GM18873 (cell line): Measurements from ENCODE around the gene COQ8B.
"Not testable (repeated sequence)": the region's sequence is repeated elsewhere in the genome, so short reads cannot be mapped to it uniquely, and the experiment has no call there.

ENCODE experiments used
- ATAC-seq: cut with Tn5 transposase; IDR thresholded peaks from one replicate; pipeline ENCODE4 v1.9.1; 2021; ENCODE audit warnings: mild to moderate bottlenecking, moderate library complexity, moderate number of reproducible peaks; ENCODE audit not compliant: unreplicated experiment, low FRiP score

Gene COQ8B

DNA sequence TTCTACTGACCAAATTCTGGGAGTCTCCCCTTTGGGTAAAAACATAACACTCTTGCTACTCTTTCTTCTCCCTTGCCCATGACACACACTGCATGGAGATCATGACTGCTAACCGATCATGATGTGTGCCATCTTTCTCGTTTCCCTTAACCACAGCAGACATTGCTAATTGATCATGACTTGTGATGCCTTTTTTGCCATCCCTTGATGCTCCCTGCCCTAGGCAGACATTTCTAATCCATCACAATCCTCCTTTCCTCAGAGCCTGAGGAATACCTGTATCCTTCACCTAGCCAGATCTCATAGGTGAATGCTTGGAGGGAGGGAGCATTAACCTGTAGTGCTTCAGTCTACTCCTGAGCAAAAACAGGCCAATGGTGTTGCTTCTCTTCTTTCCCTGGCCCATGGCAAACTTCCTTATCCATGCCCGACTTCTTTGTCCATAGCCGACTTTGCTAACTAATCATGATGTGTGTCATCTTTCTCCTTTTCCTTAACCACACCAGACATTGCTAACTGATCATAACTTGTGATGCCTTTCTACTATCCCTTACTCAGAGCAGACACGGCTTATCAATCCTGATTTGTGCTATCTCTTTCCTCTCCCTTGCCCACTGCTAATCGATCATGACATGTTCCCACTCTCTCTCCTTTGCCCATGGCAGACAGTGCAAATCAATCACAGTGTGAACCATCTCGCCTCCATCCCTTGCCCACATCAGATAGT is 44.0 kb downstream of the COQ8B start:
- ATAC-seq: no peak

GRCh38 chr19:40672038-40672437 is 44.6 kb downstream of the COQ8B start:
- no peak for ATAC-seq

- no peak for ATAC-seq
These were observed 45.3 kb downstream of the COQ8B start for GRCh38 chr19:40671404-40671803.

GRCh38 chr19:40668991-40669614 is 47.6 kb downstream of the COQ8B start:
- ATAC-seq: no peak

DNA sequence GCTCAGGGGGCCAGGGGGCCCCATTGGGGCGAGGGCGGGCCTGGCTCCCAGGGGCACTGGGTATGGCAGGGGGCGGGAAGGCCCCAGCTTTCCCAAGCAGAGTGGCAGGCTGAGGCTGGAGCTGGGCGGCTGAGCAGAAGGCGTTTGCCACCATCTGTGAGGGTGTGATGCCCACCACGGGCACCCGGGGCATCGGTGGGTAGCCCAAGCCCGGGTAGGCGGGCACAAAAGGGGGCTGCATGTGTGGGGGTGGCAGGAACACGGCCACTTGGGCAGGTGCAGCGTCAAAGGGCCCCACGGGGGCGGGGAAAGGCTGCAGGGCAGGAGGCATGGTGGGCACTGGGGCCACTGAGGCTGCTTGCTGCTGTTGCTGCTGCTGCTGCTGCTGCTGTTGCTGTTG is 49.1 kb downstream of the COQ8B start:
- ATAC-seq: no peak

DNA sequence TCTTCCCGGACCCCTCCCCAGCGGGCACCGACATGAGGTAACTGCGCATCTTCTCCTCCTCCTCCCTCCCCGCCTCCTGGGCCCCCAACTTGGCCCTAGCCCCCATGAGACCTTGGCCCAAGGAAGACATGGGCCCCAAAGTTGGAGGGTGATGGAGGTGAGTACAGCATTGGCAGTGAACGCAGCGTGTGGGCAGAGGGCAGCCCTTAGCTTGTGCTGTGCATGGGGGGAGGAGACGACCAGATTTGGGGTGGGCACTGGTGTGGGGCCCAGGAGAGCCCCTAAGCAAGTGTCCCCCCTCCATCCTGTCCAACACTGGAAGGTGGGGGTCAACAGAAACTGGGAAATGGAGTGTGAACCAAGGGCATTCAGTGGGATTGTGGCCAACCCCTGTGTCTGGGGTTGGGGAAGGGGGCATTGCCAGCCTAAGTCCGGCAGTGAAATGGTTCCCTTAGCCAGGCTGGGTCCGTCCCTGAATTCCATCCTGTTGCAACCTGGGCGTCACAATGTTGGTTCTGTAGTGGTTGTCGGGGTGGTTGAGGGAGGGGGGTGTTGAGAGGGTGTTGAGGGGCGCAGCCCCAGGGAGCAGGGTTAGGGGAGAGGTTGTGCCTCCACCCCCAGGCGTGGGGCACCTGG is 49.8 kb downstream of the COQ8B start:
- ATAC-seq: no peak

- no peak for ATAC-seq
These were observed 52.7 kb downstream of the COQ8B start for GRCh38 chr19:40663695-40664692.

GRCh38 chr19:40662925-40663694 is 53.6 kb downstream of the COQ8B start:
- peak; percentile 50 for ATAC-seq

- no peak for ATAC-seq
These were observed 55.1 kb downstream of the COQ8B start for GRCh38 chr19:40661616-40662015.

DNA sequence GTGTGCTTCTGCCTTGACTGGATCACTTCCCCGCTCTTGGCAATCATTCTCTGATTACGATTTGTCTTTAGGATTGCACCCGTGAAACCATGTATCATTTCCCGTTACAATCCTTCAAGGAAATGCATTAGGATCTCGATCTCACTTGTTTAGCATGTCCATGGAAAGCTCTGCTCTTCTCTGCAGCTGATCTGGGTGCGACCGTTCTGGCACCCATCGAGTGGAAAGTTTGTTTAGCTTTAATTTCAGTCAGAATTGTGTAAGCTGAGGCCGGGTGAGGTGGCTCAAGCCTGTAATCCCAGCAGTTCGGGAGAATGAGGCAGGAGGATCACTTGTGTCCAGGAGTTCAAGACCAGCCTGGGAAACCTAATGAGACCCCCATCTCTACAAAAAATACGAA is 57.1 kb downstream of the COQ8B start:
- no peak for ATAC-seq

DNA sequence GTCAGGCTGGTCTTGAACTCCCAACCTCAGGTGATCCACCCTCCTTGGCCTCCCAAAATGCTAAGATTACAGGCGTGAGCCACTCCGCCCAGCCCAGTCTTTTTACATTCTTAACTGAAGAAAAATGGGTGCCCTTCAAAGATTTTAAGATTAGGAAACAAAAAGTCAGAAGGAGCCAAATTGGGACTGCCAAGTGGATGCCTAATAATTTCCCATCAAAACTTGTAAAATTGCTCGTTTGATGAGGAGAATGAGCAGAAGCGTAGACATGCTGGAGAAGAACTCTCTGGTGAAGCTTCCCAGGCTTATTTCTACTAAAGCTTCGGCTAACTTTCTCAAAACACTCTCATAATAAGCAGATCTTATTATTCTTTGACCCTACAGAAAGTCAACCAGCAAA is 57.6 kb downstream of the COQ8B start:
- ATAC-seq: no peak

DNA sequence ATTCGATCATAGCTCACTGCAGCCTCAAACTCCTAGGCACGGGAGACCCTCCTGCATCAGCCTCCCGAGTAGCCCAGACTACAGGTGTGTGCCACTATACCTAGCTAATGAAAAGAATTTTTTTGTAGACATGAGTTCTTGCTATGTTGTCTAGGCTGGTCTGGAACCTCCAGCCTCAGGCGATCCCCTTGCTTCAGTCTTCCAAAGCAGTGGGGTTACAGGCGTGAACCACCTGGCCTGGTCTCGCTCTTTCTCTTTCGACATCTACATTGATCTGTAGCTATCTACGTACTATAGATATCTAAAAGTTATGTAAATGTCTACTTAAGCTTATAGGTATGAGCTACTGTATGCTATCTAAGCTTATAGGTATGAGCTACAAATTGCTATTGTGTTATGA is 58.7 kb downstream of the COQ8B start:
- no peak for ATAC-seq

DNA sequence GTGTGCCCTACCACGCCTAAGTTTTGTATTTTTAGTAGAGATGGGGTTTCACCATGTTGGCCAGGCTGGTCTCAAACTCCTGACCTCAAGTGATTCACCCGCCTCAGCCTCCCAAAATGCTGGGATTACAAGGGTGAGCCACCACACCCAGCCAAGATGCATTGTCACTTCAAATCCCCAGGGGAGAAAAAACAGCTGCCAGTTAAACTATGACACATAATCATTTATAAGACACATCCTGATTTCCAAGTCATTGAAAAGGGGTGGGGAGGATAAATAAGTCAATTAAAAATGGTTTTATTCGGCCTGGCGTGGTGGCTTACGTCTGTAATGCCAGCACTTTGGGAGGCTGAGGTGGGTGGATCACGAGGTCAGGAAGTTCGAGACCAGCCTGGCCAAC is 61.0 kb downstream of the COQ8B start:
- ATAC-seq: not testable (repeated sequence)

GRCh38 chr19:40652303-40652702 is 64.4 kb downstream of the COQ8B start:
- not testable (repeated sequence) for ATAC-seq

DNA sequence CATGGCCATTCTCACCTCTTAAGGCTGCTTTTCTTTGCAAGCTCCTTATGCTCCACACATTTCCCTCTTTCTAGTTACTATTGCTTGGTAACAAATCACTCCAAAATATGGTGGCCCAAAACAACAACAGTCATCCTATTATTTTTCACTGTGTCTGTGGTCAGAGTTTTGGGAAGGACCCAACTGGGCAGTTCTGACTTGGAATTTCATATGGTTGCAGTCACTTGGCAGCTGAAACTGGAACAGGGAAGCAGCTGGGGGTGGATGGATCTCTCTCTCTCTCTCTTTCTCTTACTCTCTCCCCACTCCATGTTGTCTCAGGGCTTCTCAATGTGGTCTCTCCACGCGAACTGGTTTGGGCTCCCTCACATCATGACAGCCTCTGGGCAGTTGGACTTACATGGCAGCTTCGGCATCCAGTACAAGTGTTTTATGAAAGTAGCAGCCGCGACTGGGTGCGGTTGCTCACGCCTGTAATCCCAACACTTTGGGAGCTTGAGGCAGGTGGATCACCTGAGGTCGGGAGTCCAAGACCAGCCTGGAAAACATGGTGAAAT is 65.9 kb downstream of the COQ8B start:
- no peak for ATAC-seq

DNA sequence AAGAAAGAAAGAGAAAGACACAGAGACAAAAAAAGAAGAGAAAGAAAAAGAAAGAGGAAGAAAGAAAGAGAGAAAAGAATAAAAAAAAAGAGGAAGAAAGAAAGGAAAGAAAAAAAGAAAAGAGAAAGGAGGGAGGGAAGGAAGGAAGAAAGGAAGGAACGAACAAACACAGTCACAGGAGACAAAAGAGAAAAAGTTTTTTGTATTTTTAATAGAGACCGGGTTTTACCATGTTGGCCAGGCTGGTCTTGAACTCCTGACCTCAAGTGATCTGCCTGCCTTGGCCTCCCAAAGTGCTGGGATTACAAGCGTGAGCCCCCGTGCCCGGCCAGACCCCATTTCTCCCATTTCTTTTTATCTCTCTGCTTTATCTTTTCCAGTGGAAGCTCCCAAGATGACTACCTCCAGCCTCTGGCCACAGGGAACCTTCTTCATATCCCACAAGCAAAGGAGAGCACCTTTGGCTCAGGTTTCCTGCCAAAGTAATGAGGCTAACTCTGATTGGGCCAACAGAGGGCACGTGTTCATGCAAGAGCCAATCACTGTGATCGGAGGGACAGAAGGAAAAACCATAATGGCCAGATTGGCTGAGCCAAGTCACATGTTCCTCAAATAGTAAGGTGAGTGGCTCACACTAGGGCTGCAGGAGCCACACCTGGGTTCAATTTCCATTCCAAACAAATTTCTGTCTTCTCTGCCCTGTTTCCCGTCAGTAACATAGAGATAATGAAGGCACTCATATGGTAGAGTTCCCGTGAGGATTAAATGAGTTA is 66.6 kb downstream of the COQ8B start:
- not testable (repeated sequence) for ATAC-seq

DNA sequence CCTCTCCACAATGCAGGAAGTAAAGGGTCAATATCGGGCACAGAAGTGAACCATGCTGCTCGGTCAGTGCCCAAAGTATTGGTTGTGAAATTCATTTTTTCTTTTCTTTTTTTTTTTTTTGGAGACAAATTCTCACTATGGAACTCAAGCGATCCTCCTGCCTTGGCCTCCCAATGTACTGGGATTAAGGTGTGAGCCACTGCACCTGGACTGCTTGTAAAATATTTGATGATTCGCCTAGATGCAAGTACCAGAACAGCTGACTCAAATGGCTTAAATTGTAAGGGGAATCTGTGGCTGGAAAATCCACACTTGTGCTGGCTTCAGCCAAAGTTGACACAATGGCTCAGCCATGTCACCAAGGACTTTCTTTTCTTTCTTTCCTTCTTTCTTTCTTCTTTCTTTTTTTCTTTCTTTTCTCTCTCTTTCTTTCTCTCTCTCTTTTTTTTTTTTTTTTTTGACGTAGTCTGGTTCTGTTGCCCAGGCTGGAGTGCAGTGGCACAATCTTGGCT is 69.9 kb downstream of the COQ8B start:
- no peak for ATAC-seq

DNA sequence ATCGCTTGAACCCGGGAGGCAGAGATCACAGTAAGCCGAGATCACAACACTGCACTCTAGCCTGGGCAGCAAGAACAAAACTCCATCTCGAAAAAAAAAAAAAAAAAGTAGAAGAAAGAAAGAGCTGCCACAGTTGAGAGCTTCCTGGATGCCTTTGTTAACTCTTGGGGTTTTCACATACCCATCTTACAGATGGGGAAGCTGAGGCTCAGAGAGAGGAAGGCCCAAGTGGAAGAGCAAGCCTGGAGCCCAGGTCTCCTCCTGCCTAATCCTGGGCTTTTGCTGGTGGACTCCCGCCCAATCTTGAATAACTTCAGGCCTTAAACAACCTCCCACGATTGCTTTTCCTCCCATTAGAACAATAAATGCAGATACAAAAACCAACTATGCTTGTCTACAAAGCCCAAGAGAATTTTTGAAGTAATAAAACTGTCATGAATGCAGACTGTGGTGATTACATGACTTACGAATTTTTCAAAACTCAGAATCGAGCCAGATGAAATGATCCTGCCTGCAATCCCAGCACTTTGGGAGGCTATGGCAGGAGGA is 73.9 kb downstream of the COQ8B start:
- ATAC-seq: no peak
